Left ventricle myocardium inferior (tissue), 1 donor: ENCODE measurements around the gene EEF1AKMT2. TPM values are rescaled to one million over a fixed set of nuclear protein-coding genes. Genes with fewer than 3 reads are reported as not detected.
A peak's percentile ranks its signal among the peaks of the same experiment; 100 is the strongest.

Experiments
- DNase-seq: peaks from one replicate; pipeline ENCODE4 v3.0.0-alpha.2; 2020
- H3K27ac ChIP-seq: fragments of 200-600 bp; replicated peaks from 2 replicates; pipeline ENCODE4 v1.8.0; 2021
- H3K27me3 ChIP-seq: fragments of 200-600 bp; 2 replicates; pipeline ENCODE4 v1.8.0; 2021; ENCODE audit warnings: low read depth
- H3K36me3 ChIP-seq: fragments of 200-600 bp; 2 replicates; pipeline ENCODE4 v1.8.0; 2021
- H3K4me1 ChIP-seq: fragments of 200-600 bp; 2 replicates; pipeline ENCODE4 v1.8.0; 2021
- H3K4me3 ChIP-seq: fragments of 200-600 bp; 2 replicates; pipeline ENCODE4 v1.8.0; 2021; ENCODE audit warnings: mild to moderate bottlenecking, moderate library complexity
- H3K9me3 ChIP-seq: fragments of 200-600 bp; replicated peaks from 2 replicates; pipeline ENCODE4 v1.8.0; 2021
- intact Hi-C: fragments of 100-400 bp; cut with micrococcal nuclease; formaldehyde crosslinking; loops from one replicate; pipeline ENCODE4 v1.11.0; 2022
- total RNA-seq: library from RNA; stranded (reverse); fragmentation: NEBNext Ultra II Directional; extraction: Animal tissue kit (Norgen Biotek cat#: 25700); gene quantifications from one replicate; pipeline ENCODE4 v1.2.1, GENCODE V29; 2021
- TF ChIP-seq, protein P1 (sequence below): fragments of 200-600 bp; IDR thresholded peaks from 2 replicates; pipeline ENCODE4 v1.8.0; 2021; ENCODE audit warnings: antibody characterized with exemption, mild to moderate bottlenecking, borderline replicate concordance
- donor health status: DM: no; HTN: yes; CAD: no; lungs with severe emphysema.

Gene EEF1AKMT2
- total RNA-seq, 1 donor from 2014 or later: 13.8 TPM

DNA sequence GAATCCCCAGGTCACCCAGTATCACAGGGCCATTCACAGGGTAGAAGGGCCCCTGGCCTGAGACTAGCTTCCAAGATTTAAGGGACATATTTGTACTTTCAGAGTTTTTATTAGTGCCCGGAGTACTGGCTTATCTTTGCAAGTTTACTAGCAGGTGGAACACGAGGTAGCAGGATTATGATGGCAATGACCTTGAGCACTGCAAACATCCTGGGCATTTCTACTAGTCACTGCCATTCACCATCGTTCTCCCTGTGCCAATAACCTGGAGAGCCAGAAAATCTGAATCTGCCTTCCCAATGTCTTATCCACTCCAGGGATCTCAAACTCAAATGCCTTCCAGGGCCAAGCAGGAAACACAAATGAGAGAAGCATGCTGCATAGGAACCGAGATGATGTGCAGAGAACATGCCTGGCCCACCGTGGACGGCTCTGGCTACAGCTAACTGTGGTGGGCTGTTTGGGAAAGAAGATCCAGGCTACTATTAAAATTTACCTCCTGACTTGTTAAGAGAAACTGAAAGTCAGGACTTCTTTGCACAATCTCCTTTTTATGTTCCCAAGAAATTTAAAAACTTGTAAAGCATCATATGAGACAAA lies 64.2 kb downstream of the EEF1AKMT2 start:
- Histone ChIP-seq H3K4me3 (peak overlapping the region; percentile 22), H3K9me3 (no peaks in the 10 kb centered on the region), H3K4me1 (peaks cover 100% of the 10 kb centered on the region), H3K36me3 (no peaks in the 10 kb centered on the region), H3K27me3 (no peaks in the 10 kb centered on the region), H3K27ac (peak overlapping the region; percentile 91)
- intact Hi-C loops: no loop called here
- no peak for DNase-seq
- TF ChIP-seq, protein P1, sequence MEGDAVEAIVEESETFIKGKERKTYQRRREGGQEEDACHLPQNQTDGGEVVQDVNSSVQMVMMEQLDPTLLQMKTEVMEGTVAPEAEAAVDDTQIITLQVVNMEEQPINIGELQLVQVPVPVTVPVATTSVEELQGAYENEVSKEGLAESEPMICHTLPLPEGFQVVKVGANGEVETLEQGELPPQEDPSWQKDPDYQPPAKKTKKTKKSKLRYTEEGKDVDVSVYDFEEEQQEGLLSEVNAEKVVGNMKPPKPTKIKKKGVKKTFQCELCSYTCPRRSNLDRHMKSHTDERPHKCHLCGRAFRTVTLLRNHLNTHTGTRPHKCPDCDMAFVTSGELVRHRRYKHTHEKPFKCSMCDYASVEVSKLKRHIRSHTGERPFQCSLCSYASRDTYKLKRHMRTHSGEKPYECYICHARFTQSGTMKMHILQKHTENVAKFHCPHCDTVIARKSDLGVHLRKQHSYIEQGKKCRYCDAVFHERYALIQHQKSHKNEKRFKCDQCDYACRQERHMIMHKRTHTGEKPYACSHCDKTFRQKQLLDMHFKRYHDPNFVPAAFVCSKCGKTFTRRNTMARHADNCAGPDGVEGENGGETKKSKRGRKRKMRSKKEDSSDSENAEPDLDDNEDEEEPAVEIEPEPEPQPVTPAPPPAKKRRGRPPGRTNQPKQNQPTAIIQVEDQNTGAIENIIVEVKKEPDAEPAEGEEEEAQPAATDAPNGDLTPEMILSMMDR: no peak

GRCh38 chr10:124725791-124726190 lies 65.9 kb downstream of the EEF1AKMT2 start:
- no peaks in the 10 kb centered on the region for H3K27me3 ChIP-seq
- no peaks in the 10 kb centered on the region for H3K36me3 ChIP-seq
- H3K27ac ChIP-seq: peak overlapping the region; percentile 91
- intact Hi-C loops: no loop called here
- no peaks in the 10 kb centered on the region for H3K9me3 ChIP-seq
- H3K4me1 ChIP-seq: peaks cover 100% of the 10 kb centered on the region
- DNase-seq: no peak
- no peak overlapping the region for H3K4me3 ChIP-seq
- TF ChIP-seq, protein P1: no peak

- H3K4me1 ChIP-seq: peaks cover 100% of the 10 kb centered on the region
- H3K36me3 ChIP-seq: no peaks in the 10 kb centered on the region
- DNase-seq: no peak
- no peaks in the 10 kb centered on the region for H3K9me3 ChIP-seq
- H3K27ac ChIP-seq: peak overlapping the region; percentile 91
- intact Hi-C loops: no loop called here
- TF ChIP-seq, protein P1: no peak
- no peaks in the 10 kb centered on the region for H3K27me3 ChIP-seq
- H3K4me3 ChIP-seq: no peak overlapping the region
Observed at GRCh38 chr10:124725171-124725631, 66.5 kb downstream of the EEF1AKMT2 start.

DNA sequence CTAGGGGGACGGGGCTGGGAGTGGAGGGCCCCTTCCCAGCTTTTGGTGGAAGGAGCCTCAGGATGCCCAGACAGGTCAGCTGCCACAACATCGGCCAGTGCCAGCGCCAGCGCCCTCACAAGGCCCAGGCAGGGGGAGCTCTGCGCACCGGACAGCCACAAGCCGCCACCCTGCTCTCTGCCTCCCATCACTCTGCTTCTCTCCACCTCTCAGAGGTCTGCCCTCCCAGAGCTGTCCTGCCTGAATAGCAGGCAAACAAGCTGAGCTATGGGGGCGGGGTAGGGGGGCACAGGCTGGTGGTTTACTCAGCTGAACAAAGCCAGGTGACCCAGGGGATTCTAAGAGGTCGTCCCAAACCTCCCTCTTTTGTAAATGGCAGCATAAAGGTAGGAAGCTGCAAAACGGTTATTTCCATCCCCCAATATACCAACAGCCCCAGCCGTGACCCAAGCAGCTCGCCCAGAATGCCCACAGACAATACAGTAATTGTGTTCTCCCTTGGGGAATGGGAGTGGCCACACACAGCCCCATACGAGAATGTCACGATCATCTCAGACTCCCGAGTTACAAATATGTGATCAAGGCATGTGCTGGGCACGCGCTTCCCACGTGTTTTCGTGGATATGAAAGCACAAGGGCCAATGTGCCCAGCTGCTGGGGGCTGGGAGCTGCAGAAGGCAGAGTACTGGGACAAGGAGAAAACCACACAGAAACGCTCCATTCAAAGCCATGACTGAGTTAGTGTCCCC lies 67.2 kb downstream of the EEF1AKMT2 start:
- Histone ChIP-seq H3K27me3 (no peaks in the 10 kb centered on the region), H3K9me3 (no peaks in the 10 kb centered on the region), H3K36me3 (no peaks in the 10 kb centered on the region), H3K4me3 (peak overlapping the region; percentile 26), H3K4me1 (peaks cover 100% of the 10 kb centered on the region), H3K27ac (peak overlapping the region; percentile 91)
- no peak for DNase-seq
- intact Hi-C loops: no loop called here
- TF ChIP-seq, protein P1: no peak

DNA sequence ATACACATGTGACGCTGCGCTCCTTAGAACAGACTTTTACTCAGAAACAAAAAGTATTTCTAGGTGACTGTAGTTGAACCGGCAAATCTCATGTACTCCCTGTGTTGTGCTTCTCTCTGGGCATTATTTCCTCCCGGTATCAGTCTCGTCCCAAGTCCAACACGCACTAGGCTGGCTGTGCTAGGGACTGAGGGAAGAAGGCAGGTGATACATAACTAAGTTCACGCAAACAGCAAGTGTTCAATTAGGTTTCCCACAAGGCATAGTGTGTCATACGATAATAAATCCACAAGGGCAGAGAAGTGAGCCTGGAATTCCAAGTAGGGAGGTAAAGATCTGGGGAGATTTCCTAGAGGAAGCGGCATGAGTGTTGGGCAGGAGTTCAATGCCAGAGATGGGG lies 67.9 kb downstream of the EEF1AKMT2 start:
- H3K9me3 ChIP-seq: no peaks in the 10 kb centered on the region
- no peaks in the 10 kb centered on the region for H3K36me3 ChIP-seq
- H3K4me3 ChIP-seq: peak overlapping the region; percentile 26
- TF ChIP-seq, protein P1: no peak
- peaks cover 100% of the 10 kb centered on the region for H3K4me1 ChIP-seq
- DNase-seq: no peak
- no peaks in the 10 kb centered on the region for H3K27me3 ChIP-seq
- intact Hi-C loops: no loop called here
- peak overlapping the region; percentile 91 for H3K27ac ChIP-seq
